Natural killer cell treated with Interleukin-12 subunit alpha and Interleukin-12 subunit beta and Interleukin-15 and Interleukin-18, amount 100 ng/mL, for 72 hours (primary cell): ENCODE results near the gene FLACC1. TPM values are rescaled to one million over a fixed set of nuclear protein-coding genes. Genes with fewer than 3 reads are reported as not detected.

Source experiments
- ATAC-seq, 2 donors: fragments of 150-1000 bp; cut with Tn5 transposase in 1 of 2; sonication (Bioruptor Pico), chemical (Tn5 transposase) in 1 of 2; 2 replicates each; pipeline ENCODE4 v1.10.0; 2021
- DNase-seq: peaks from one replicate; pipeline ENCODE4 v3.0.0; 2022; ENCODE audit warnings: low spot score
- H3K27ac Mint-ChIP-seq, 2 donors: 1 replicate in 1 of 2; 2 replicates in 1 of 2; pipeline ENCODE4 v1.8.0; 2022; ENCODE audit warnings: mixed read lengths in 2 of 2, mild to moderate bottlenecking in 1 of 2, moderate library complexity in 1 of 2
- H3K27me3 Mint-ChIP-seq, 2 donors: 1 replicate in 1 of 2; 2 replicates in 1 of 2; pipeline ENCODE4 v1.8.0; 2022; ENCODE audit warnings: mixed read lengths in 2 of 2
- H3K36me3 Mint-ChIP-seq: one replicate; pipeline ENCODE4 v1.8.0; 2022; ENCODE audit warnings: mixed read lengths
- H3K4me1 Mint-ChIP-seq, 2 donors: 1 replicate in 1 of 2; 2 replicates in 1 of 2; pipeline ENCODE4 v1.8.0; 2022; ENCODE audit warnings: low read depth in 2 of 2, mixed read lengths in 2 of 2, mild to moderate bottlenecking in 1 of 2
- H3K4me3 Mint-ChIP-seq: one replicate; pipeline ENCODE4 v1.8.0; 2022; ENCODE audit warnings: mixed read lengths
- H3K9me3 Mint-ChIP-seq: 2 replicates; pipeline ENCODE4 v1.8.0; 2022; ENCODE audit warnings: mixed read lengths
- total RNA-seq, 2 donors: library from RNA; stranded (reverse); gene quantifications; one replicate each; pipeline ENCODE4 v1.2.3, GENCODE V29; 2022

Gene FLACC1
- total RNA-seq, 2 donors from 2014 or later = 3.4 to 4.0 TPM

DNA sequence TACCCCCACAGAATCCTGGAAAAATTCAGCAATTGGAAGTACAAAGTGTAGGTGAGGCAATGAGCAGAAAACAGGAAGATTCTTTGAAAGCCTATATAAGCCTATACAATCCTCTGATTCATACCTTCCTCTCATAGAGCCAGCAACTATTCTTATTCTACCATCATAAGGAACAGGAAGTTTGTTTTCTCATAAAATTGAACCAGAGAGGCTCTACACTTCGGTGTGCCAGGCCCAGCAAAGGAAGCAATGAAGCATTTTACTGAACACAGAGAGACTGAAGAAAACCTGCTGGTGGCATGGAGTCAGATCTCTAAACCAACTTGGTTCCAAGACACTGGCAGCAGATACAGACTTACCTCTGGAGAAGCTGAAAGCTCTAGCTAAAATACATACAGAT lies 78.1 kb downstream of the FLACC1 start:
- no peak for ATAC-seq
- H3K27ac Mint-ChIP-seq = peak overlapping the region; percentile 38 to 84
- no peak overlapping the region for H3K4me3 Mint-ChIP-seq
- peaks cover 10 to 21% of the 10 kb centered on the region in 2 donors for H3K4me1 Mint-ChIP-seq
- no peaks in the 10 kb centered on the region for H3K9me3 Mint-ChIP-seq
- H3K36me3 Mint-ChIP-seq = peaks cover 47% of the 10 kb centered on the region
- DNase-seq = no peak
- no peaks in the 10 kb centered on the region for H3K27me3 Mint-ChIP-seq

GRCh38 chr2:201276511-201276910 lies 80.6 kb downstream of the FLACC1 start:
- ATAC-seq (no peak), DNase-seq (no peak)
- H3K27ac Mint-ChIP-seq = peak overlapping the region; percentile 19 to 61
- peaks cover 70% of the 10 kb centered on the region for H3K36me3 Mint-ChIP-seq
- no peaks in the 10 kb centered on the region for H3K27me3 Mint-ChIP-seq
- H3K4me3 Mint-ChIP-seq = no peak overlapping the region
- H3K9me3 Mint-ChIP-seq = no peaks in the 10 kb centered on the region
- peaks cover 30 to 31% of the 10 kb centered on the region in 2 donors for H3K4me1 Mint-ChIP-seq

DNA sequence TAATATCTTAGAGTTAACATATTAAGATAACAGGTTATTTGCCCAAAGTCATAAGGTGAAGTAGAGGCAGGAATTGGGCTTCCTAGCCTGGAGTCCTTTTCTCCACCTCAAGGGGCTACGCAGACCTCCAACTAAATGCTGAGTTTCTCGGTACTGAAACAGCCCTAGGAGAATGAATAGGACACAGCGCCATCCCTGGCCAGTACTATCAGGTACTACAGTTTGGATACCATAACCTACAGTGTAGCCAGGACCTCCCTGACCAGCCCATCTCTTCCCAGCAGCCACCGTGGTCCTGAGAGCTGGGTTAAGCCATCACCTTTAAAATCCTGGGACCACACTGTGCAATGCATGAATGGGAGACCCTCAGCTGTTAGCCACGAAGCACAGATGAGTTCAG lies 81.2 kb downstream of the FLACC1 start:
- Mint-ChIP-seq H3K9me3 (no peaks in the 10 kb centered on the region), H3K4me3 (no peak overlapping the region), H3K27ac (peak overlapping the region in 1 of 2 donors; percentile 61), H3K4me1 (peaks cover 35 to 36% of the 10 kb centered on the region in 2 donors), H3K27me3 (no peaks in the 10 kb centered on the region), H3K36me3 (peaks cover 73% of the 10 kb centered on the region)
- ATAC-seq (no peak), DNase-seq (peak; percentile 29)

DNA sequence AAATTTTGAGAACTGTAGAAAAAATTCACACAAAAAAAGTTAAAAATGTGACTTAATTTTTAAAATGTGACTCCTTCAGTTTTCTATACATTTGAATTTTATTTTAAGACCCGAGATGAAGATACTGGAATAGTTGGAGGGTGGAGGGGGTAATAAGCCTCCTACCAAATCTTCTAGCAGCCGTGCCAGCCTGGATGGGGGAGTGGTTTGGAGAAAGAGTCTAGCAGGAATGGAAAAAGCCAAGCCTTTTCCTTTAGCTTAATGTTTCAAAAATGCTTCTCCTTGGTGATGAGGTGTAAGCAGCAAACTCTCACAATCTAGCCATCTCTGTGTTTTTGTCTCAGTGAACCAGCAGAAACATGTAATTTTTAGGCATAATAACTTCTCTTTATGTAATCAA lies 82.1 kb downstream of the FLACC1 start:
- H3K4me1 Mint-ChIP-seq = peaks cover 32 to 37% of the 10 kb centered on the region in 2 donors
- H3K27me3 Mint-ChIP-seq = no peaks in the 10 kb centered on the region
- no peak overlapping the region for H3K4me3 Mint-ChIP-seq
- ATAC-seq (no peak), DNase-seq (no peak)
- no peaks in the 10 kb centered on the region for H3K9me3 Mint-ChIP-seq
- peaks cover 69% of the 10 kb centered on the region for H3K36me3 Mint-ChIP-seq
- H3K27ac Mint-ChIP-seq = peak overlapping the region in 1 of 2 donors; percentile 24

DNA sequence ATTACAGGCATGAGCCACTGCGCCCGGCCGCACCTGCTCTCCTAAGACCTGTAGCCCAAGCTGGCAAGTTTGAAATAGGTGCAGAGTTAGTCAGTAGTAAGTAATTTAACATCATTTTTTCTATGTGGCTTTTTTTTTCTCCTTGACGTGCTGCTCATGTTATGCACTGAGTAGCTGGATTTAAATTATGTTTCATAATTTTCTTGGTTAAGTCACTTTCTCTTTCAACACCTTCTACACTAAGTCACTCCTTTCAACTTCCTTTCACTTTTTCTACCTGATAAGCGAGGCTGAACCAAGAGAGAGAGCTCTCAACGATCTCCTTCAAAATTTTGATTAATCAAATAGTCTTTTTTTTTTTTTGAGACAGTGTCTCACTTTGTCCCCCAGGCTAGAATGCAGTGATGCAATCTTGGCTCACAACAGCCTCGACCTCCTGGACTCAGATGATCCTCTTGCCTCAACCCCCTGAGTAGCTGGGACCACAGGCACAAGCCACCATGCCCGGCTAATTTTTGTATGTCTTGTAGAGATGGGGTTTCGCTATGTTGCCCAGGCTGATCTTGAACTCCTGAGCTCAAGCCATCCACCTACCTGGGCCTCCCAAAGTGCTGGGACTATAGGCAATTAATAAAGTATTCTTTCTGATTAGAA lies 83.7 kb downstream of the FLACC1 start:
- DNase-seq (peak; percentile 20), ATAC-seq (no peak)
- Mint-ChIP-seq H3K4me1 (peaks cover 28 to 45% of the 10 kb centered on the region in 2 donors), H3K36me3 (peaks cover 61% of the 10 kb centered on the region), H3K27ac (peak overlapping the region; percentile 19 to 24), H3K27me3 (no peaks in the 10 kb centered on the region), H3K9me3 (no peaks in the 10 kb centered on the region), H3K4me3 (peak overlapping the region; percentile 50)

DNA sequence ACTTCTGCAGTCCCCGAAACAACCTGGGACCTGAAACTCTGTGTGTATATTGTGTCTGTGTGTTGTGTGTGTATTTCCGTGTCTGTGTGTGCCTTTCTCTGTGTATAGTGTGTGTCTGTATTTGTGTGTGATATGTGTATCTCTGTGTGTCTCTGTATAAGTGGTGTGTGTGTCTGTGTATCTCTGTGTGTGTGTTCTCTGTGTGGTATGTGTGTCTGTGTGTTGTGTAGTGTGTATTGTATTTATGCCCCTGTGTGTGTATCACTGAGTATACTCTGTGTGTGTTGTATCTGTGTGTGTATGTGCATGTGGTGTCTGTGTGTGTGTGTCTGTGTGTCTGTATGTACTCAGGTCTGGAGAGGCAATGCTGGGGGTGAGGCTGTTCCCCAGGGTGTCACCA lies 85.2 kb downstream of the FLACC1 start:
- DNase-seq (no peak), ATAC-seq (no peak)
- Mint-ChIP-seq H3K27me3 (no peaks in the 10 kb centered on the region), H3K4me1 (peaks cover 36 to 54% of the 10 kb centered on the region in 2 donors), H3K9me3 (no peaks in the 10 kb centered on the region), H3K36me3 (peaks cover 61% of the 10 kb centered on the region), H3K4me3 (peak overlapping the region; percentile 9), H3K27ac (peak overlapping the region; percentile 0 to 19)

DNA sequence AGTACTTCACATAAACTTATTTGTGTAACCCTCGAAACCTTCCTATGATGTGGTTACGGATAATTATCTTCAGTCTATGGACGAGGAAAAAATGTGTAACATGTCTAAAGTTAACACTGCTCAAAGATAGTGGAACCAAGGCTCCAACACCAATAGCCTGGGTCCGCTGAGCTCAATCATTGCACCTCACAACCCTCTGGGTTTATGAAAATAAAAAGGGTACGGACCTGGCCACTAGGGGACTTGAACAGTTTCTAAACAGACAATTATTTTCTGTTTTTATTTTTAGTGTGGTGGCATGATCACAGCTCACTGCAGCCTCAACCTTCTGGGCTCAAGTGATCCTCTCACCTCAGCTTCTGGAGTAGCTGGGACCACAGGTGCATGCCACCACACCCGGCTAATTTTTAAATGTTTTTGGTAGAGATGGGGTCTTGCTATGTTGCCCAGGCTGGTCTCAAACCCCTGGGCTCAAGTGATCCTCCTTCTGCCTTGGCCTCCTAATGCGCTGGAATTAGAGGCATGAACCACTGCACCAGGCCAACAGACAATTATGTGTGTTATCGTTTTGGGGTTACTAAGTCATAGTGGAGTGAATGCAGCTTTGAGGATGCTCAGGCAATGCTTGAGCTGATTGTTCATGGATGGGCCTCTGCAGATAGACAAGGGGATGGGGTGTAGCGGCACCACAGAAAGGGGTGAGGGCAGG lies 86.7 kb downstream of the FLACC1 start:
- Mint-ChIP-seq H3K27me3 (no peaks in the 10 kb centered on the region), H3K4me1 (peaks cover 48 to 68% of the 10 kb centered on the region in 2 donors), H3K36me3 (peaks cover 51% of the 10 kb centered on the region), H3K4me3 (peak overlapping the region; percentile 13), H3K9me3 (no peaks in the 10 kb centered on the region), H3K27ac (peak overlapping the region; percentile 17 to 19)
- no peak for ATAC-seq
- DNase-seq = peak; percentile 6

GRCh38 chr2:201269764-201270163 lies 87.4 kb downstream of the FLACC1 start:
- ATAC-seq (no peak), DNase-seq (no peak)
- Mint-ChIP-seq H3K27ac (peak overlapping the region; percentile 17 to 19), H3K27me3 (no peaks in the 10 kb centered on the region), H3K9me3 (no peaks in the 10 kb centered on the region), H3K36me3 (peaks cover 45% of the 10 kb centered on the region), H3K4me3 (no peak overlapping the region), H3K4me1 (peaks cover 52 to 75% of the 10 kb centered on the region in 2 donors)

DNA sequence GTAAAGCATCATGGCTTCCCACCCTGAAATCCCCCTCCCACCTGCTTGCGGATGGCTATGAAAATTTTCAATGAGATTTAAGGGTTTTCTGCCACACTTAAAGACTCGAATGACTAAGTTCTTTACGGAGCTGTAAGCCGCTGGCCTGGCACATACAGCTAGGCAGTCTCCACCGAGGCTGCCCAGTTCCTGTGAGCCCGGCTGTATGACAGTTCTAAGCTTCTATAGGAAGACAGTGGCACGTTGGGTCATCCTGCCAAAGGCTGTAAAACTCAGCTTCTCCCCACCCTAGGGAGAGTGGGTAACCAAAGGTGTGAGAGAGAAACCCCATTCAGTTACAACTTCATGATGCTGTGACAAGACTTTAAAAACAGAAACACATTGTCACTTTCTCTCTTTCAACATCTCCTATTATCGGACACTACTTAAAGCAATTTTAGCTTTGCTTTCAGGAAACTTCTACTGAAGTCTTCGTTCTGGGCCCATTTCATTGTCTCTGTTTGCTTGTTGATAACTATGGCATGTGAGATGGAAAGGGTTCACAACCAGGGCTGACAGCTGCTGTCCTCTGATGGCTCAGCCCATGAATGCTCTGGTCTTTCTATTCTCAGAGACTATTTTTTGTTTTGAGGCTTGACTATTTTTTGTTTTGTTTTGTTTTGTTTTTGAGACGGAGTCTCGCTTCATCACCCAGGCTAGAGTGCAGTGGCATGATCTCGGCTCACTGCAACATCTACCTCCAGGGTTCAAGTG lies 89.7 kb downstream of the FLACC1 start:
- H3K4me3 Mint-ChIP-seq = peak overlapping the region; percentile 85
- peak; percentile 89 to 93 for ATAC-seq

DNA sequence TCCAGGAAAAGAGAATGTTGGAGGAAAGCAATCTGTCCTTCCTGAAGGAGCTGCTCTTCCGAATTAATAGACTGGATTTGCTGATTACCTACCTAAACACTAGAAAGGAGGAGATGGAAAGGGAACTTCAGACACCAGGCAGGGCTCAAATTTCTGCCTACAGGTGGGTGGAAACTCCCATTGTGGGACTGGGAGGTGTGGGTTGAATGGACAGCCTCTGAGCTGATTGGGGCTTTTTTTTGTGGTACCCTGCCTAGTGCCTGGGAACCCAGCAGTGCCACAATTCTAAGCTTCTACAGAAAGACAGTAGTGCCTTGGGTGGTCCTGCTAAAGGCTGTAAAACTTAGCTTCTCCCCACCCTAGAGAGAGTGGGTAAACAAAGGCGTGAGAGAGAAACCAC lies 90.5 kb downstream of the FLACC1 start:
- Mint-ChIP-seq H3K27me3 (no peaks in the 10 kb centered on the region), H3K9me3 (no peaks in the 10 kb centered on the region), H3K36me3 (peaks cover 22% of the 10 kb centered on the region), H3K4me3 (peak overlapping the region; percentile 85), H3K4me1 (peaks cover 69 to 83% of the 10 kb centered on the region in 2 donors), H3K27ac (peak overlapping the region; percentile 93 to 98)
- DNase-seq (peak; percentile 50), ATAC-seq (no peak)

More for the DNA sequence above, 89.7 kb downstream of the FLACC1 start:
- Mint-ChIP-seq H3K36me3 (peaks cover 27% of the 10 kb centered on the region), H3K4me1 (peaks cover 69 to 86% of the 10 kb centered on the region in 2 donors), H3K27me3 (no peaks in the 10 kb centered on the region), H3K27ac (peak overlapping the region; percentile 93 to 98), H3K9me3 (no peaks in the 10 kb centered on the region)
- peak; percentile 79 for DNase-seq

- ATAC-seq (no peak), DNase-seq (no peak)
- Mint-ChIP-seq H3K27ac (peak overlapping the region; percentile 93 to 98), H3K36me3 (peaks cover 18% of the 10 kb centered on the region), H3K9me3 (no peaks in the 10 kb centered on the region), H3K4me3 (peak overlapping the region; percentile 85), H3K27me3 (no peaks in the 10 kb centered on the region), H3K4me1 (peaks cover 71 to 78% of the 10 kb centered on the region in 2 donors)
Observed at GRCh38 chr2:201264472-201265173, 92.5 kb downstream of the FLACC1 start.

DNA sequence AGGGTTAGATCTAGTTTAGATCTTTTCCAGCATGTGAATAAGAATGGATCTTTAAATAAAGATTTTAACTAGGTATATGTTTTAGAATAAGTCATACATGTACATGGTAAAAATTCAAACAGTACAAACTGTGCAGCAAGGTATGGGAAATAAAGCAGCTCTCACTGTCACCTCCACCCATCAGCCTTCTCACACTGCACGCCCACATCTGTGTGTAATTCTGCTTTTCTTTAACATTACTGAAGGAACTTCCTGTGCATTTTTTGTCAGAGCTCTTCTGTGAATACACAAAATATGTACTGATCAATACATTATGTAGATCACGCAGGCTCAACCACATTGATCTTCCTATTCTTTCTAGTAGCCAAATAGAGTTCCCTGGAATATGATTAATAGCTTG lies 93.4 kb downstream of the FLACC1 start:
- DNase-seq = no peak
- H3K4me3 Mint-ChIP-seq = peak overlapping the region; percentile 85
- peaks cover 14% of the 10 kb centered on the region for H3K36me3 Mint-ChIP-seq
- no peaks in the 10 kb centered on the region for H3K9me3 Mint-ChIP-seq
- peak in 1 of 2 donors; percentile 33 for ATAC-seq
- H3K4me1 Mint-ChIP-seq = peaks cover 68 to 82% of the 10 kb centered on the region in 2 donors
- H3K27me3 Mint-ChIP-seq = no peaks in the 10 kb centered on the region
- peak overlapping the region; percentile 93 to 98 for H3K27ac Mint-ChIP-seq

DNA sequence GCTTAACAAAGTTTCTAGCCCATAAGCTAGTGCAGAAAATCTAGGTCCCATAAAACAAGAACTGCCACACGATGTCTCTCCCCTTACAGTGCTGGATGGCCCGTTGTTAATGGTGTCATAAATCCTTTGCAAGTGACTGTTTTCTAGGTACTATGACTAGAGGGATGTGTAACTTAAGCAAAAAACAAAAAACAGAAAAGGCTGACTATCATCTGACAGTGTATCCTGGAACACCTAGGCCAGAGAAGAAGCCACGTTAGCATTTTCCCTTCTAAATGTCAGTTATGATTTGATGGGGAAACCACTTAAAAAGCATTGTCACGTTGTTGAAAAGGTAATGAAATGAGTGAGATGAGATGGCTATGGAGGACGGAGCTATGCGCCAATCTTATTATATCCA lies 94.4 kb downstream of the FLACC1 start:
- peak overlapping the region; percentile 93 to 98 for H3K27ac Mint-ChIP-seq
- peak overlapping the region; percentile 85 for H3K4me3 Mint-ChIP-seq
- no peaks in the 10 kb centered on the region for H3K9me3 Mint-ChIP-seq
- no peak for DNase-seq
- H3K27me3 Mint-ChIP-seq = no peaks in the 10 kb centered on the region
- H3K36me3 Mint-ChIP-seq = peaks cover 10% of the 10 kb centered on the region
- ATAC-seq = peak in 1 of 2 donors; percentile 41
- H3K4me1 Mint-ChIP-seq = peaks cover 72 to 88% of the 10 kb centered on the region in 2 donors
